HAP-1 (cell line): ENCODE data around the gene TTLL3.
A peak's percentile ranks its signal among the peaks of the same experiment; 100 is the strongest.

Experiments used
- DNase-seq, 2 experiments: peaks; one replicate each; pipeline ENCODE4 v3.0.0-alpha.2; 2016 to 2020; ENCODE audit warnings: low spot score in 2 of 2
- H3K27me3 ChIP-seq: fragments of 250-450 bp; sonication (Bioruptor Pico); 2 replicates; pipeline ENCODE4 v1.5.1; 2020; ENCODE audit warnings: low read depth, mild to moderate bottlenecking, moderate library complexity
- H3K36me3 ChIP-seq: fragments of 250-450 bp; sonication (Bioruptor Pico); replicated peaks from 2 replicates; pipeline ENCODE4 v1.5.1; 2020; ENCODE audit warnings: mild to moderate bottlenecking
- H3K4me1 ChIP-seq: fragments of 250-450 bp; sonication (Bioruptor Pico); 2 replicates; pipeline ENCODE4 v1.5.1; 2020; ENCODE audit warnings: mild to moderate bottlenecking
- H3K4me3 ChIP-seq: fragments of 250-450 bp; sonication (Bioruptor Pico); 2 replicates; pipeline ENCODE4 v1.5.1; 2020; ENCODE audit warnings: mild to moderate bottlenecking, moderate library complexity
- H3K9me3 ChIP-seq: fragments of 250-450 bp; sonication (Bioruptor Pico); 2 replicates; pipeline ENCODE4 v1.5.1; 2020; ENCODE audit warnings: mild to moderate bottlenecking, moderate library complexity
- in situ Hi-C: fragments of 300-500 bp; cut with MboI; formaldehyde crosslinking; loops from 3 replicates; pipeline ENCODE4 v1.14.3; 2020; ENCODE audit warnings: low sequenced_read_pairs, inconsistent platforms, mixed read lengths

The TTLL3 gene

DNA sequence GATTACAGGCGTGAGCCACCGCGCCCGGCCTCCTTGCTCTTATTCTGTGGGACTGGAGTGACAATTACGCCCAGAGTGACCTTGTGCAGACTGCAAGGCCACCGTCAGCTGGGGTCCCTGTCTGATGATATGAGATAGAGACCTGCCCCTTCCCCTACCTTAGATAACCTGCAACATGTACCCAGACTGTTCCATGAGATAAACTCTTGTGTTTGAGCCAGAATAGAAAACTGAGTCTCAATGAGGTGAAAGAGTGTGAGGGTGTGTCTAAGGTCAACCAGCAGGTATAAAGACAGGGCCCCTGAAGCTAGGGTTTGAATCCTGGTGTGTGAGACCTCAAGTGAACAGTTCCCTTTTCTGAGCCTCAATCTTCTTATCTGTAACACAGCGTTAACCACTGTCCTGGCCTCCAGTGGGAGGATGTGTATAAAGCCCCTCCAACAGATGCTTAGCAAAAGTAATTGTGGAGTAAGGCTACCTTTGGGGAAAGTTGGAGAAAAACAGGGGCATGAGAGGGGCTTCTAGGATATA lies 23.8 kb upstream of the TTLL3 start:
- Histone ChIP-seq H3K4me1 (no peaks in the 10 kb centered on the region), H3K9me3 (no peaks in the 10 kb centered on the region), H3K36me3 (peaks cover 54% of the 10 kb centered on the region), H3K27me3 (no peaks in the 10 kb centered on the region), H3K4me3 (no peak overlapping the region)
- no peak for DNase-seq
- in situ Hi-C loops, result no loop called here

GRCh38 chr3:9786825-9787669 lies 23.0 kb upstream of the TTLL3 start:
- Histone ChIP-seq H3K36me3 (peaks cover 50% of the 10 kb centered on the region), H3K9me3 (no peaks in the 10 kb centered on the region), H3K27me3 (no peaks in the 10 kb centered on the region), H3K4me3 (no peak overlapping the region), H3K4me1 (no peaks in the 10 kb centered on the region; the same call in none of the 2 replicates)
- no peak for DNase-seq
- in situ Hi-C loops, result no loop called here

GRCh38 chr3:9787714-9788113 lies 22.3 kb upstream of the TTLL3 start:
- Histone ChIP-seq H3K27me3 (no peaks in the 10 kb centered on the region), H3K4me3 (no peak overlapping the region), H3K4me1 (no peaks in the 10 kb centered on the region; the same call in none of the 2 replicates), H3K36me3 (peaks cover 43% of the 10 kb centered on the region), H3K9me3 (no peaks in the 10 kb centered on the region)
- DNase-seq, result no peak
- in situ Hi-C loops, result no loop called here

DNA sequence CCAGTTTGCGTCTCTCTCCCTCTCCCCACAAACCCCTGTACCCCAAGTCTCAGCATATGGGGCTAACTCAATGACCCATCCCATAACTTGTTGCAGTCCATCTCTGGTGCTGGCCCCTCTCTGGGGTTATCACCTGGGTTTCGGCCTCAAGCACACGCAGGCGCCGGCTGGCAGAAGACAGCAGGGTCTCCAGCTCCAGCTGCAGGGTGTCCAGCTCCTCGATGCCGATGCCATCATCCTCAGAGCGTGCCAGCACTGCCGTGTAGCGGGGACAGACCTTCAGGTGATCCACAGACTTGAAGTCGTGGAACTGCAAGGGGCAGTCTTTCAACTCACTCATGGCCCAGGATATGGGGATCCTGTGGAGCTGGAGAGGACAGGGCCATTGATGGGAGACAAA lies 18.9 kb upstream of the TTLL3 start:
- Histone ChIP-seq H3K9me3 (no peaks in the 10 kb centered on the region), H3K36me3 (peaks cover 40% of the 10 kb centered on the region), H3K4me3 (no peak overlapping the region), H3K4me1 (peaks cover 4% of the 10 kb centered on the region), H3K27me3 (no peaks in the 10 kb centered on the region)
- DNase-seq, result no peak
- in situ Hi-C loops, result no loop called here

DNA sequence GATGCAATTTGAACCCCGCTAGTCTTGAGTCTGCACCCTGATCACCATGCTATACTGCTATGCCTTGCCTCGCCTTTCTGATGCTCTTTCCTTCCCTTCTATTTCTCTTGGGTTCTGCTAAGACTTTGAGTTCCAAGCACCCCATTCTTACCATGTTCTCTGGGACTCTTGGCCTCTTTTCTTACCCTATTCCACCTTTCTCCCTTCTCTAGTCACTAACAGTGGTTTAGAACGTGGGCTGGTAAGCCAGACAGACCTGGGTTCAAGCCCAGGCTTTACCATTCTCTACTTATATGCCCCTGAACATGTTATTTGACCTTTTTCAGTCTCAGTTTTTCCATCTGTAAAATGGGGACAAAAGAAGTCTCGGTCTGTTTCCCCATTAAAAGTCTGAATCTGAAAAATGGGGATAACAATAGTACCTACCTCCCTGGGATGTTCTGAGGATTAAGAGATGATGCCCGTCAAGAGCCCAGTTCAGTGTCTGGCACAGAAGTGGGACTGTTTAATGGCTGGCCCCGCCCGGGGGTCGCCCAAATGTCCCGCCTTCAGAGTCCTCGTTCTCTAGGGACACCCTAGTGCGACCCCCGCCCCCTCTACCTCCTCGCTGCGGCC lies 18.2 kb upstream of the TTLL3 start:
- Histone ChIP-seq H3K4me1 (peaks cover 4% of the 10 kb centered on the region), H3K9me3 (no peaks in the 10 kb centered on the region; the same call in 1 of the 2 replicates), H3K27me3 (no peaks in the 10 kb centered on the region), H3K36me3 (peaks cover 37% of the 10 kb centered on the region), H3K4me3 (peak overlapping the region; percentile 98)
- in situ Hi-C loops, result no loop called here
- DNase-seq, result no peak

DNA sequence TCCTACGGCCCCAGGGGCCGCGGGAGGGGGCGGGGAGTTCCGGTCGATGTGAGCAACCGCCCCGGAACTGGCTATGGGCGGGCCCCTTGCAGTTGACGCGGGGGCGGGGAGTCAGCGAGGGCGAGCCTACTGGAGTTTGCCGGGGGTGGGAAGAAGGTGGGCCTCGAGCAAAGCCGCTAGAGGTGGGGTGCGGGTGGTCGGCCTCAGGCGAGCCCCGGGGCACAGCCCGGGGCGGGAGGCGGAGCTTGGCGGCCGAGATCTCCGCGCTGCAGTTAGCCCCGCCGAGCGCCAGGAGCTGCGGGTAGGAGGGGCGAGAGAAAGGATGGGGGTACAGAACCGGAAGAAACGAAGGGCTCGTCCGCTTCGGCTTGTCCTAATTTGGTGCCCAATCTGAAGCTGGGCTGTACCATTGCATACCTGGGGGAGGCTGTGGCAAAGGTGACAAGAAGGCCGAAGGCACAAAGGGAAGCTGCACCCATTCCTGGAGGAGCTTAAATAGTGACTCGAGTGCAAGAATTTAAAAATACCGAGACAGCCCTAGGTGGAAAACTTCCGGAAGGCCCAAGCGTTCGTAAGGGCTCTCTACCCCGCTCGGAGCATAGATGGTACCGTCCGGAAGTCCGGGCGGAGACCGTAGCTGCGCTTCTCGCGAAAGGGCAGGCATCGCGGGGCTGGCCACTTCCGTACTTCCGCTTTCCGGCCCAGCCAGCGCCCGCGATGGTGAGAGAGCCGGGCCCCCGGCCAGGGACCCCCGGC lies 17.5 kb upstream of the TTLL3 start, which contains the start of the genes ARPC4 and TADA3:
ARPC4 (plus strand) TSS at position 678 of the 756 bp plus-strand sequence; CDS start at position 718, 40 bp downstream.
TADA3 (minus strand) TSS at position 69 of the 756 bp plus-strand sequence. CDS start 1,007 bp downstream, outside the sequence.
- Histone ChIP-seq H3K4me1 (peaks cover 4% of the 10 kb centered on the region), H3K27me3 (no peaks in the 10 kb centered on the region), H3K4me3 (peak within 1 kb of the TSS; percentile 98), H3K9me3 (no peaks in the 10 kb centered on the region; the same call in 1 of the 2 replicates), H3K36me3 (peaks cover 40% of the 10 kb centered on the region)
- in situ Hi-C loops, result no loop called here
- DNase-seq, result peak; percentile 87 to 93

DNA sequence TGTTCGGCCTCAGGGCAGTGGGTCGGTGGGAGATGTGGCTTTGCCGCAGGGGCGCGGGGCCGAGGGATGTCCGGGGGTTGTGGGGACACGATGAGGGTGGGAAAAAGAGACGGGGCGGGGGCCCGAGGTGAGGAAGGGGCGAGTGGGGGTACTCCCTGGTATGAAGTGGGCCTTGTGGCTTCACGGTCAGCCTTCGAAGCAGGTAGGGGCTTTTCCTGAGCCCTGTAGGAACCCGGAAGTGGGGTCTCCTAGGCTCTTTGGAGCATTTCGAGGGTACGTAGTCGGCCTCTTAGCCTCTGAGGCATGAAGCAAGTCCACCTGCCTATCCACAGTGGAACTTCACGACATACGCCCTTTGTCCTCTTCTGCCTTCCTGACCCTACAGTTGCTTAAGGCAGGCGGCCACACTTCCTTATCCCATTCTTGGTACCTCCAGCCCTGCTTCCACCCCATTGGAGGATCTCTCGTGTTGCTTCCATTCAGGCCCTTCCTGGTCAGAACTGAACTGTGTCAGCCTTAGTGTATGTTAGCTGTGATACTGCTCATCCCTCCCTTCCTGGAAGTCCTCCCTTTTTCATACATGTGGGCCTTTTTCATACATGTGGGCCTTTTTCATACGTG lies 16.8 kb upstream of the TTLL3 start:
- H3K9me3 ChIP-seq, result no peaks in the 10 kb centered on the region; the same call in 1 of the 2 replicates
- H3K4me1 ChIP-seq, result peaks cover 4% of the 10 kb centered on the region
- no peaks in the 10 kb centered on the region for H3K27me3 ChIP-seq
- in situ Hi-C loops, result no loop called here
- DNase-seq, result peak in 1 of 2 experiments; percentile 39
- peak overlapping the region; percentile 98 for H3K4me3 ChIP-seq
- peaks cover 46% of the 10 kb centered on the region for H3K36me3 ChIP-seq

DNA sequence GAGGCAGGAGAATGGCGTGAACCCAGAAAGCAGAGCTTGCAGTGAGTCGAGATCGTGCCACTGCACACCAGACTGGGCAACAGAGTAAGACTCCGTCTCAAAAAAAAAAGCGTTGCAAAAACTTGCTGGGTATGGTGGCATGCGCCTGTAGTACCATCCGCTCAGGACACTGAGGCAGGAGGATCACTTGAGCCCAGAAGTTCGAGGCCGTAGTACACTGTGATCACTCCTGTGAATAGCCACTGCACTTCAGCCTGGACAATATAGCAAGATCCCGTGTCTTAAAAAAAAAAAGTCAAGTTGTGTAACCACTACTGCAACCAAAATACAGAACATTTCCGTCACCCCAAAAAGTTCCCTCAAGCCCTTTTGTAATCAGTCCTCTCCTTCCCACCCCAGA lies 15.7 kb upstream of the TTLL3 start:
- in situ Hi-C loops, result no loop called here
- Histone ChIP-seq H3K27me3 (no peaks in the 10 kb centered on the region), H3K9me3 (no peaks in the 10 kb centered on the region; the same call in 1 of the 2 replicates), H3K4me1 (peaks cover 4% of the 10 kb centered on the region), H3K4me3 (no peak overlapping the region; the same call in 1 of the 2 replicates), H3K36me3 (peaks cover 51% of the 10 kb centered on the region)
- DNase-seq, result no peak

DNA sequence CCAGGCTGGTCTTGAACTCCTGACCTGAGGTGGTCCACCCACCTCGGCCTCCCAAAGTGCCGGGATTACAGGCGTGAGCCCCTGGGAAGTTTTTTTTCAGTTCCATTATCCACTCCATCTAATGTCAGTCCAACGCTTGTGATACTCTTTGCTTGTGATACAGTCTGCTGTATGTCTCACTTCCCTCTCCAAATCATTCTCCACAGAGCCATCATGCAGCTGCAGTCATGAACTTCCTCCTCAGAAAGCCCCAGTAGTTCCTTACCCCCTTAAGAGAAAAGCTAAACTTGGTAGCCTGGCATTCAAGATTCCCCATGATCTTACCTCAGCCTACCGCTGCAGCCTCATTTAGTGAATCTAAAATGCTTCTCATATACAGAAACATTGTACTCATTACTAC lies 14.9 kb upstream of the TTLL3 start:
- no peak overlapping the region for H3K4me3 ChIP-seq
- no peak for DNase-seq
- H3K9me3 ChIP-seq, result no peaks in the 10 kb centered on the region; the same call in 1 of the 2 replicates
- H3K4me1 ChIP-seq, result peaks cover 4% of the 10 kb centered on the region
- peaks cover 53% of the 10 kb centered on the region for H3K36me3 ChIP-seq
- no peaks in the 10 kb centered on the region for H3K27me3 ChIP-seq
- in situ Hi-C loops, result no loop called here

DNA sequence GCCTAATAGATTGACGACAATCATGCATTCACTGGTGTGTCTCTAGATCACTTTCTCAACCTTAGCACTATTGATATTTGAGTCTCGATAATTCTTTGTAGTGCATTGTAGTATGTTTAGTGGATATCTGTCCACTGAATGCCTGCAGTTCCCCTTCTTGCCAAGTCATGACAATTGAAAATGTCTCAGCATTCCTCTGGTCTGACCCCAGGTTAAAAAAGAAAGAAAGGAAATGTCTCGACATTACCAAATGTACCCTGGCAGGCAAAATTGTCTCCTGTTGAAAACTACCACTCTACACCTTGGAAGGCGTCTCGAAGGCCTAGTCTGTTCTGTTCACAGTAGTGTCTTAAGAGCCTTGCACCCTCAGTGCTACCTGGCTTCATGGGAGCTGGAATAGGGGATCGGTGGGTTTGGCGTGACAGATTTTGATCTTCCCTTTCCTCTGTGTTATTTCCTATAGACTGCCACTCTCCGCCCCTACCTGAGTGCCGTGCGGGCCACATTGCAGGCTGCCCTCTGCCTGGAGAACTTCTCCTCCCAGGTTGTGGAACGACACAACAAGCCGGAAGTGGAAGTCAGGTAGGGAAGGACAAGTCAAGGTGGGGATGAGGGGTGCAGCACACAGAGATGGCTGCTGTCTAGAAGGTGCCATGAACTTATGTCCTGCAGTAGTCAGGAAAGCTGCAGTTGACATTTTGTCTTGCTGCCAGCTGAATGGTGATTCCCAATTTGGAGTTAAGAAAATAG lies 12.7 kb upstream of the TTLL3 start:
- Histone ChIP-seq H3K4me1 (peaks cover 4% of the 10 kb centered on the region), H3K36me3 (peaks cover 69% of the 10 kb centered on the region), H3K9me3 (no peaks in the 10 kb centered on the region; the same call in 1 of the 2 replicates), H3K4me3 (no peak overlapping the region), H3K27me3 (no peaks in the 10 kb centered on the region)
- in situ Hi-C loops, result no loop called here
- DNase-seq, result no peak

GRCh38 chr3:9800529-9800928 lies 9.5 kb upstream of the TTLL3 start:
- Histone ChIP-seq H3K27me3 (no peaks in the 10 kb centered on the region), H3K9me3 (no peaks in the 10 kb centered on the region; the same call in 1 of the 2 replicates), H3K4me3 (no peak overlapping the region), H3K4me1 (no peaks in the 10 kb centered on the region), H3K36me3 (peaks cover 88% of the 10 kb centered on the region)
- no peak for DNase-seq
- in situ Hi-C loops, result no loop called here

GRCh38 chr3:9803494-9803893 lies 6.6 kb upstream of the TTLL3 start:
- in situ Hi-C loops, result no loop called here
- no peak for DNase-seq
- Histone ChIP-seq H3K4me1 (no peaks in the 10 kb centered on the region), H3K36me3 (peaks cover 84% of the 10 kb centered on the region), H3K4me3 (no peak overlapping the region), H3K27me3 (no peaks in the 10 kb centered on the region), H3K9me3 (no peaks in the 10 kb centered on the region)
